GM10248 (cell line): ENCODE measurements around the gene FANCI.
"Not testable (repeated sequence)": the region's sequence is repeated elsewhere in the genome, so short reads cannot be mapped to it uniquely, and the experiment has no call there.

Source experiments
- CTCF ChIA-PET: fragments of 300-600 bp; sonication (Branson Sonifier 250); formaldehyde crosslinking; extraction: SDS; loops from one replicate; lab custom pipeline; 2021; ENCODE audit warnings: antibody characterized with exemption; lab: Yijun Ruan, JAX
- POLR2A ChIA-PET: fragments of 350-650 bp; sonication (Branson Sonifier 250); formaldehyde crosslinking; extraction: SDS; loops from one replicate; lab custom pipeline; 2020; ENCODE audit warnings: antibody characterized with exemption; lab: Yijun Ruan, JAX
- DNase-seq: peaks from one replicate; pipeline ENCODE4 v3.0.0; 2012; ENCODE audit errors: extremely low spot score
- CTCF ChIP-seq: IDR thresholded peaks from 2 replicates; pipeline ENCODE4 v1.5.1; 2012; ENCODE audit warnings: mild to moderate bottlenecking, low read depth; ENCODE audit errors: extremely low read depth, missing control alignments, control extremely low read depth

FANCI gene

DNA sequence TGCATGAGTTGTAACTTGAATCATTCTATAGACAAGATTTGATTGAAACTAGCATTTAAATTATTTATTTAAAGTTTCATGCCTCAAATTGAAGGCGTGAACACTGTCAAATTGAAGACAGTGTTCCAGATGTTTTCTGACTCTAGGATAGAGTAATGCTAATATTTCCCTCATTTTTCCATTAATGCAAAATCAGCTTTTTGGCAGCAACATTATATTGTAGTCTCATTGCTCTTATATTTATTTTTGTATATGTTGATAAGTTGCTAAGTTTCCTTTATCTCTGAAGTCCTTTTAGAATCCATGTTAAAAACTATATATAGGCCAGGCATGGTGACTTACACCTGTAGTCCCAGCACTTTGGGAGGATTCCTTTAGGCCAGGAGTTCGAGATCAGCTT is 4.8 kb downstream of the FANCI start:
- POLR2A ChIA-PET: no interaction called here
- CTCF ChIA-PET: interaction anchor here (1.2 to 1.6 kb wide), 2 partner anchors 24 to 42 kb away, joined by 4 to 6 read pairs; no protein-coding TSS in a partner anchor
- no peak for TF ChIP-seq CTCF
- DNase-seq: no peak

GRCh38 chr15:89250142-89250541 is 6.4 kb downstream of the FANCI start:
- CTCF ChIA-PET, DNase-seq, POLR2A ChIA-PET: not testable (repeated sequence)

DNA sequence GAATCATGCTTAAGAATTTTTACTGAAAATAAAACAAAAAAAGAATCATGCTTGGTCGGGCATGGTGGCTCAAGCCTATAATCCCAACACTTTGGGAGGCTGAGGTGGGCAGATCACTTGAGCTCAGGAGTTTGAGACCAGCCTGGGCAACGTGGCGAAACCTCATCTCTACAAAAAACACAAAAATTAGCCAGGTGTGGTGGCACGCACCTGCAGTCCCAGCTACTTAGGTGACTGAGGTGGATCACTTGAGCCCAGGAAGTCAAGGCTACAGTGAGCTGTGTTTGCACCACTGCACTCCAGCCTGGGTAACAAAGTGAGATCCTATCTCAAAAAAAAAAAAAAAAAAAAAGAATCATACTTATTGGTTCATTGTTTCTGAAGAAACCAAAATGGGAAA is 33.5 kb downstream of the FANCI start:
- DNase-seq, POLR2A ChIA-PET: not testable (repeated sequence)
- CTCF ChIA-PET: interaction anchor here (1.1 to 5.0 kb wide), 7 partner anchors 9 to 70 kb away, joined by 3 to 29 read pairs (median 4); no protein-coding TSS in a partner anchor

- TF ChIP-seq CTCF: no peak
- DNase-seq: no peak
- ChIA-PET CTCF (interaction anchor here (0.9 kb wide), 1 partner anchor 35 kb away, joined by 3 read pairs; the partner anchor contains the start of gene FANCI), POLR2A (no interaction called here)
Measured at GRCh38 chr15:89278307-89278706, 34.5 kb downstream of the FANCI start.

- CTCF ChIA-PET: interaction anchor here (0.9 to 4.0 kb wide), 4 partner anchors 15 to 77 kb away, joined by 3 to 16 read pairs (median 4); no protein-coding TSS in a partner anchor
- TF ChIP-seq CTCF: no peak
- DNase-seq: no peak
- POLR2A ChIA-PET: no interaction called here
Measured at GRCh38 chr15:89282631-89283030, 38.9 kb downstream of the FANCI start.

DNA sequence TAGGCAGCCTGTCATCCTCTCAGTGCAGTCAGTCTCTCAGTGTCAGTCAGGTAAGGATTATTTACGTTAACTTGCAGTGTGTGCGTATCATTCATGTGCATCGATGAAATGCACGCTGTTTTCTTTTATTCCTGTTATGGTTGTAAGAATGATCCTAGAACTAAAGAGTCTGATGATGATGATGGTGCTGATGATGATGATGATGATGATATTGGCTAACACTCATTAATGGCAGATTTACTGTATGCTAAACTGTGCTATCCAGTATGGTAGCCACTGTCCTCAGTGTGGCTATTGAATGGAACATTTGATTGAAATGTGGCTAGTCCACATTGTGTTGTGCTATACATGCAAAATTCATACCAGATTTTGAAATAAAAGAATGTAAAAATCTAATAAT is 39.4 kb downstream of the FANCI start:
- CTCF ChIA-PET: interaction anchor here (0.9 to 4.0 kb wide), 4 partner anchors 16 to 76 kb away, joined by 3 to 16 read pairs (median 4); no protein-coding TSS in a partner anchor
- TF ChIP-seq CTCF: no peak
- POLR2A ChIA-PET: no interaction called here
- no peak for DNase-seq

GRCh38 chr15:89291934-89292438 is 48.2 kb downstream of the FANCI start:
- no peak for TF ChIP-seq CTCF
- ChIA-PET POLR2A (no interaction called here), CTCF (interaction anchor here (1.4 kb wide), 2 partner anchors 14 to 15 kb away, joined by 3 read pairs; no protein-coding TSS in a partner anchor)
- no peak for DNase-seq
